ENCODE measurements around the gene CTNNBIP1. TPM values are rescaled to one million over a fixed set of nuclear protein-coding genes. Genes with fewer than 3 reads are reported as not detected.

CTNNBIP1 gene
- total RNA-seq, 2 experiments from 2014 or later: 15.8 to 17.0 TPM

DNA sequence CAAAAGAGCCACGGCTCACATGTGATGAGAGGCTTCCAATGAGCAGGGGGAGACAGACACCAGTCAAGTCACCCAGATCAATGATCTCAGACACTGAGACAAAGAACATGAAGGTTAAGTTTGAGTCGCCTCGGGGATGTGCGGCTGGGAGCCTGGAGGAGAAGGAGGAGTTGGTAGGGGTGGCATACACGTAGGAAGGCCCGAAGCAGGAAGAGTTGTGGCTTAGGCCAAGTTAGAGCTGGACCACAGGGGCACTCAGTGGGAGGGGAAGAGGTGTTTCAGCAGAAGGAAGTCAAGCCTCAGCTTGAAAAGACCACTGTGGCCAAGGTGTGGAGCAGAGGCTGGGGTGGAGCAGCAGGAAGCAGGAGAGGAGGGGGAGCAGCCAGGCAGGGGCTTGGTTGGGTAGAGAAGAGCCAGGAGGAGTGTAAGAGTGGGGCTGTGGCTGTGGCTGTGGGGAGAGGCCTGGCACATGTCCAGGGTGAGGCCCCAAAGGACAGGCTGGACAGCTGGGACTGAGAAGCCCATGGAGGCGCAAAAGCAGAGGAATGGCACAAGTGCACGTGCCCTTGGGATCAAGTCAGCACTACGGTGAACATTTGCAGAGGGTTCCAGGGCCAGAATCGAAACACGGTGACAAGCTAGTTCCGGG, 27.6 kb downstream of the CTNNBIP1 start:
- DNase-seq: peak; percentile 55
- H3K27ac Mint-ChIP-seq: peak overlapping the region; percentile 95
- no peaks in the 10 kb centered on the region for H3K9me3 Mint-ChIP-seq
- no peaks in the 10 kb centered on the region for H3K27me3 Mint-ChIP-seq
- H3K4me3 Mint-ChIP-seq: peak overlapping the region; percentile 65
- POLR2A ChIA-PET: interaction anchor here (0.5 to 2.9 kb wide), 7 partner anchors 9 to 61 kb away, joined by 3 to 13 read pairs (median 3); partner anchors contain the start of genes LZIC and NMNAT1
- H3K36me3 Mint-ChIP-seq: no peaks in the 10 kb centered on the region
- ATAC-seq (ENCODE audit: low read depth): peak; percentile 78
- H3K4me1 Mint-ChIP-seq: peaks cover 27% of the 10 kb centered on the region

DNA sequence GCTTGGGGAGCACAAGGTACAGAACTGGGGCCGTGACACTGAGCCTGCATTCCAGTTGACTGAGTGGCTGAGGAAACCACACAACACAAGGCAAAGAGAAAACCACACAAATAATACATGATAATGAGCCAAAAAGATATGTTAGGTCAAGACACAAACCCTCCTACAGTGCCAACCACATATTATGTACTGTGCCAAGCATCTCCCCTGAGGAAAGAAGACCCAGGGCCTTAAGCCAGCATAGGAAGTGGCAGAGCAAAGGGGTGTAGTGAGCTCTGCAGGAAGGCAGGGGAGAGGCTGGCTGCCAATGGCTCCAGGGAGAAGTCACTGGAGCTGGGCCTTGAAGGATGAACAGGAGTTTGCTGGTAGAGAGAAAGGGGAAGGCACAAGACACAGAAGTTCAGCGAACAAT, 28.2 kb downstream of the CTNNBIP1 start:
- Mint-ChIP-seq H3K27ac (peak overlapping the region; percentile 95), H3K9me3 (no peaks in the 10 kb centered on the region), H3K4me1 (peaks cover 28% of the 10 kb centered on the region), H3K4me3 (peak overlapping the region; percentile 65), H3K36me3 (no peaks in the 10 kb centered on the region), H3K27me3 (no peaks in the 10 kb centered on the region)
- POLR2A ChIA-PET: interaction anchor here (0.5 to 2.9 kb wide), 8 partner anchors 8 to 61 kb away, joined by 3 to 13 read pairs (median 4); partner anchors contain the start of genes LZIC and NMNAT1
- ATAC-seq (ENCODE audit: low read depth) (peak; percentile 55), DNase-seq (no peak)

DNA sequence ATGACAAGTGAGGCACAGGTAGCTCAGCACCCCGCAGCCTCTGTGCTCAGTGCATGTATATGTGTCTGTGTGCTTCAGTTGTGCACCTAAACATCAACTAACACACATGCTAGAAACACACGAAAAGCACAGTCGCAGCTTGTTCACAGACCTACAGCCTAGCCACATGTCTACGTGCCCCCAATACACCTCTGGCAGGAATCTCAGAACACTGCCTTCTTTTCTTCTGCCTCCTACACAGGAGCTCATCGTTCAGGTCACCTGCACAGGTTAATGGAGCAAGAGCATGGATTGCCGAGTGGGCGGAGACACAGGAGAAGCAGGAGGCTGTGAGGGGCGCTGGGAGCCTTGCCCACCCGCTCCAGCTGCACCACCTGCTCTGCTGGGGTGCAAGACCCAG, 31.7 kb downstream of the CTNNBIP1 start:
- no peaks in the 10 kb centered on the region for H3K27me3 Mint-ChIP-seq
- H3K36me3 Mint-ChIP-seq: no peaks in the 10 kb centered on the region
- DNase-seq: no peak
- no peak overlapping the region for H3K4me3 Mint-ChIP-seq
- ATAC-seq (ENCODE audit: low read depth): no peak
- H3K4me1 Mint-ChIP-seq: peaks cover 30% of the 10 kb centered on the region
- POLR2A ChIA-PET: interaction anchor here (0.5 to 2.1 kb wide), 2 partner anchors 64 to 189 kb away, joined by 5 to 6 read pairs; no protein-coding TSS in a partner anchor
- H3K27ac Mint-ChIP-seq: no peak overlapping the region
- no peaks in the 10 kb centered on the region for H3K9me3 Mint-ChIP-seq

DNA sequence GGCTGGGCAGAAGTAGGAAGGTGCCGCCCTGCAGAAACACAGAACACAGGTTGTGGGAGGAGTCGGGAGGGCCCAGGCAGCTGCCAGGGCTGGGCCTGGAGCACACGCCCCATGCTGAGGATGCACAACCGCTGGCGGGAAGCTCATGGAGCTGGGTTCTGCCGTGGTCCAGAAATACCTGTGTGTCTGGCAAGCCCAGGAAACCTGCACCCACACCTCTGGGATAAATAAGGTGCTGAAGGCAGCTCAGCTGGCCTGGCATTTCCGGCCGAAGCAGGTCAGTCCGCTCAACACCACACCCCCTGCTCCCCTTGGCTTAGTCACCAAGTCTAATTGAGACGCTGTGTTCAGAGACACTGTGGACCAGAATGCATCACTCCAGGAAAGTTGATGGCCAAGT, 32.1 kb downstream of the CTNNBIP1 start:
- no peaks in the 10 kb centered on the region for H3K36me3 Mint-ChIP-seq
- POLR2A ChIA-PET: interaction anchor here (0.5 to 2.1 kb wide), 2 partner anchors 64 to 190 kb away, joined by 5 to 6 read pairs; no protein-coding TSS in a partner anchor
- no peaks in the 10 kb centered on the region for H3K9me3 Mint-ChIP-seq
- no peak for DNase-seq
- H3K27ac Mint-ChIP-seq: no peak overlapping the region
- H3K4me1 Mint-ChIP-seq: peaks cover 27% of the 10 kb centered on the region
- no peaks in the 10 kb centered on the region for H3K27me3 Mint-ChIP-seq
- H3K4me3 Mint-ChIP-seq: no peak overlapping the region
- no peak for ATAC-seq (ENCODE audit: low read depth)

DNA sequence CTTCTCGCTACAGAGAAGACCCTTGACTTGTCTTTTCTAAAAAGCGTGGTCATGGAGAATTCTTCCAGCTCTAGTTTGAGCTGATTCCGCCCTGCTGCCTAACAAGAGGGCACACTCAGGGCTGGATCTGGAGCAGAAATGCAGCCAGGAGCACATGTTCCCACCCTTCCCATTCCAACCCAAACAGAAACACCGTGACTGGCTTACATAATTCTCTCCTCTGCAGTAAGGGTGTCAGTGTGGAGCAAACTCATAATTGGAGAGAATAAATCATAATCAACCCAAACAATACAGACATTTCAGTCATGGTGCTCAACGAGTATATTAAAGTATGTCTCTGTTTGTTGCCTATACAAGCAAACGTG, 34.5 kb downstream of the CTNNBIP1 start:
- POLR2A ChIA-PET: no interaction called here
- DNase-seq (no peak), ATAC-seq (ENCODE audit: low read depth) (no peak)
- Mint-ChIP-seq H3K4me1 (peaks cover 12% of the 10 kb centered on the region), H3K4me3 (no peak overlapping the region), H3K27me3 (no peaks in the 10 kb centered on the region), H3K9me3 (no peaks in the 10 kb centered on the region), H3K27ac (no peak overlapping the region), H3K36me3 (no peaks in the 10 kb centered on the region)

DNA sequence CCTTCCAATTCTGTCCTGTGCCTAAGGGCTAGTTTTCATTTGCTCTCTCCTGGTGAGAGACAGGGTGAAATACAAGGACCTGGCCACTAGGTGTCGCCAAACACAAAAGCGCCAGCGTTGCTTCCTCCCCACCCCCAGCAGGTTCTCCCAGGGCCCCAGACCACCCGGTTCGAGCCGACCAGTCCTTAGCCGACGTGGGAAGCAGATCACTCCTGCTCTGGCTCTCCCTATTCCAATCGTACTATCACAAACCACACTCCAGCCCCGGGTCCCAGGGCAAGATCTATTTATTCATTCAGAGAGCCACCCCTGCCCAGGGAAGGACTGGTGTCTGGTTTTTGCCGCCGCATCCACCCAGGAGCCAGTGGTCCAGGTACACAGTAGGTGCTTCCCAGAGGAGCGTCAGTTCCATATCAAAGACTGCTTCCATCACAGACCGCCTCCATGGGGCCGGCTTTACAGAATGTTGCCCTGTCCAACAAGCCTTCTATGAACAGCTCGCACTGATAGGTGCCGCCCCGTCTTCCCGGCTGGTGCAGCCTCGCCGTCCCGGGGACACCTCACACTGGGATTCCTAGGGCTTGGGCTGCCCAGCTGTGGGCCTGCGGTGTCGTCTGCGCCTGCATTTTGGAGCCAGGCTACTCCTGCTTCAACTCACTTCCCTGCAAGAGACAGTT, 35.0 kb downstream of the CTNNBIP1 start:
- ATAC-seq (ENCODE audit: low read depth) (peak; percentile 86), DNase-seq (peak; percentile 72)
- Mint-ChIP-seq H3K36me3 (no peaks in the 10 kb centered on the region), H3K4me1 (peaks cover 14% of the 10 kb centered on the region), H3K27ac (no peak overlapping the region), H3K27me3 (no peaks in the 10 kb centered on the region), H3K9me3 (no peaks in the 10 kb centered on the region), H3K4me3 (peak overlapping the region; percentile 44)
- POLR2A ChIA-PET: interaction anchor here (1.4 kb wide), 1 partner anchor 68 kb away, joined by 3 read pairs; the partner anchor contains the start of gene NMNAT1

DNA sequence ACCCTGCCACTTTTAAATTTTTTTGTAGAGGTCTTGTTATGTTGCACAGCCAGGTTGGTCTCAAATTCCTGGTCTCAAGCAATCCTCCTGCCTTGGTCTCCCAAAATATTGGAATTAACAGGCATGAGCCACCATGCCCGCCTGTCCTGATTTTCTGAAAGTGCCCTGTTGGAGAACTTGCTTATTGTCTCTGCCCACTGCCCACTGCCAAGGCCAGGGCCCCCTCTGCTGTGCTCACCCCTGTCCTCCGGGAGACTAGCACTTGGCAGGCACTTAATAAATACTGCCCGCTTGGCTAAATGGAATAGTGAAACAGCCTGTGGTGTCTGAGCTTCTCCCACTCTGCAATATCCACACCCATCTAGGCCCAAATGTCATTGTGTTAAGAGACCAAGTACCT, 35.7 kb downstream of the CTNNBIP1 start:
- POLR2A ChIA-PET: interaction anchor here (1.4 kb wide), 1 partner anchor 69 kb away, joined by 3 read pairs; the partner anchor contains the start of gene NMNAT1
- Mint-ChIP-seq H3K4me3 (no peak overlapping the region), H3K9me3 (no peaks in the 10 kb centered on the region), H3K27me3 (no peaks in the 10 kb centered on the region), H3K4me1 (peaks cover 14% of the 10 kb centered on the region), H3K36me3 (no peaks in the 10 kb centered on the region), H3K27ac (no peak overlapping the region)
- DNase-seq (no peak), ATAC-seq (ENCODE audit: low read depth) (no peak)

DNA sequence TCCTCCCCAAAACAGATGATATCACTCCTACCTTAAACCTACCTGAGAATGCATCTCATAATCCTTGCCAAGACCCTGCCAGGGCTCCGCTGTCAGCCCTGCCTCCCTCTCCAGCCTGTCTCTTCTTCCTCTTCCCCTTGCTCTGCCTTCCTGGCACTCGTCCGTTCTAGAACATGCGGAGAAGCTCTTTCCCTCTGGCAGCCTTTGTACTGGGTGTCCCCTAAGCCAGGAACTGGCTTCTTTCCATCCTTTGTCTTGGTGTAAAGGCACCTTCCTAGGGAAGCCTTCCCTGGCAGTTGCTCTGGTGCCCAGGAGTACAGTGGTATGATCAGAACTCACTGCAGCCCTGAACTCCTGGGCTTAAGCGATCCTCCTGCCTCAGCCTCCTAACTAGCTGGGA, 36.1 kb downstream of the CTNNBIP1 start:
- no peaks in the 10 kb centered on the region for H3K27me3 Mint-ChIP-seq
- ATAC-seq (ENCODE audit: low read depth): no peak
- H3K4me1 Mint-ChIP-seq: peaks cover 14% of the 10 kb centered on the region
- POLR2A ChIA-PET: interaction anchor here (1.2 to 1.4 kb wide), 3 partner anchors 8 to 70 kb away, joined by 3 read pairs; partner anchors contain the start of gene NMNAT1
- H3K4me3 Mint-ChIP-seq: no peak overlapping the region
- DNase-seq: no peak
- H3K27ac Mint-ChIP-seq: no peak overlapping the region
- no peaks in the 10 kb centered on the region for H3K9me3 Mint-ChIP-seq
- H3K36me3 Mint-ChIP-seq: no peaks in the 10 kb centered on the region

DNA sequence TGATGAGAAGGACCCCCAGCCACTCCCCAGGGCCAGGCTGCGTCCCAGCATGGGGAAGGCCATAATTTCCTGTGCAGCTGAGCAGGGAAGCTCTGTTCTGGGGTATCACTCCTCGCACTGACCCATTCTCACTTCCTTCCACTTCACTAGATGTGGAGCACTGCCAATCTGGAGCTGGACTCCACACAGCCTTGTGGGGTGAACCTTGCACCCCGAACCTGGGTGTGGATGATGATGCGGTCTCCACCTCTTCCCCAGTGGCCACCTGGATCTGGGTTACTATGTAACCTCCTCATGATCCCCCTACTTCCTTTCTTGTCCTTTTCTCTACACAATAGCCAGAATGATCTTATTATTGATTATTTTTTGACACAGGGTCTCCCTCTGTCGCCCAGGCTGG, 36.7 kb downstream of the CTNNBIP1 start:
- Mint-ChIP-seq H3K4me1 (peaks cover 14% of the 10 kb centered on the region), H3K9me3 (no peaks in the 10 kb centered on the region), H3K36me3 (no peaks in the 10 kb centered on the region), H3K27me3 (no peaks in the 10 kb centered on the region), H3K27ac (no peak overlapping the region), H3K4me3 (no peak overlapping the region)
- POLR2A ChIA-PET: interaction anchor here (0.6 to 1.3 kb wide), 3 partner anchors 9 to 229 kb away, joined by 3 read pairs; no protein-coding TSS in a partner anchor
- ATAC-seq (ENCODE audit: low read depth) (no peak), DNase-seq (no peak)

DNA sequence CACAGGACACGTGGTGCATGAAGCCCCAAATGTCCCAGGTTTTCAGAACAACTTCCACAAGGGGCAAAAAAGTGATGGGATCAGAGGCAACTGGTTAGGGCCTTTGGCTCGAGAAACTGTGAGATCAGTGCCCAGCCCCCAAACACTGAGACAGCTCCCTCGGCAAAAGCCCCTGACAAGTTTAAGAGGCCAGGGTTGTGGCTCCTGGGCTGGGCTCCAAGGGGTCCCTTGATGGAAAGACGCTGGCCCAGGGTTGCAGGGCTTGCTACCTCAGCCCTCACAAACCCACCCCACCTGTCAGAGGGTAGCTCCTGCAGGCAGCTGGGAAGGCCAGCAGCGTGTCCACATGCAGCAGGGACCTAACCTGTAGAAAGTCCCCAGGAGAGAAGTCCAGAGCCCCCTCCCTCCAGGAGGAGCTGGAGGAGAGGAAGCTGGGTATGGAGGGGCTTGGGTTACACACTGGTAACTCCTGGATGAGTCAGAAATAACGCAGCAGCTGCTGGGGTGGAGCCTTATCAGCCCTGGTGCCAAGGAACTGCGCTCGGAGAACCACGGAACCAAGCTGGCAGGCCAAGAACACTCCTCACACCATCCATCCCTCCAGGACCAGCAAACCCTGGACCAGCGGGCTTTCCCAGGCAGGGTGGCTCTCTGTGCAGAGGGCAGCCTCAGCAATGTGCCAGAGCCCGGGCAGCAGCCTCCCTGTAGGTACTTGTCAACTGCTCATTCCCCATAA, 37.5 kb downstream of the CTNNBIP1 start:
- Mint-ChIP-seq H3K36me3 (no peaks in the 10 kb centered on the region), H3K4me1 (peaks cover 14% of the 10 kb centered on the region), H3K27me3 (no peaks in the 10 kb centered on the region), H3K9me3 (no peaks in the 10 kb centered on the region), H3K27ac (no peak overlapping the region), H3K4me3 (no peak overlapping the region)
- DNase-seq (no peak), ATAC-seq (ENCODE audit: low read depth) (no peak)
- POLR2A ChIA-PET: interaction anchor here (0.6 to 1.3 kb wide), 5 partner anchors 9 to 1463 kb away, joined by 3 to 5 read pairs (median 3); partner anchors contain the start of gene CENPS

DNA sequence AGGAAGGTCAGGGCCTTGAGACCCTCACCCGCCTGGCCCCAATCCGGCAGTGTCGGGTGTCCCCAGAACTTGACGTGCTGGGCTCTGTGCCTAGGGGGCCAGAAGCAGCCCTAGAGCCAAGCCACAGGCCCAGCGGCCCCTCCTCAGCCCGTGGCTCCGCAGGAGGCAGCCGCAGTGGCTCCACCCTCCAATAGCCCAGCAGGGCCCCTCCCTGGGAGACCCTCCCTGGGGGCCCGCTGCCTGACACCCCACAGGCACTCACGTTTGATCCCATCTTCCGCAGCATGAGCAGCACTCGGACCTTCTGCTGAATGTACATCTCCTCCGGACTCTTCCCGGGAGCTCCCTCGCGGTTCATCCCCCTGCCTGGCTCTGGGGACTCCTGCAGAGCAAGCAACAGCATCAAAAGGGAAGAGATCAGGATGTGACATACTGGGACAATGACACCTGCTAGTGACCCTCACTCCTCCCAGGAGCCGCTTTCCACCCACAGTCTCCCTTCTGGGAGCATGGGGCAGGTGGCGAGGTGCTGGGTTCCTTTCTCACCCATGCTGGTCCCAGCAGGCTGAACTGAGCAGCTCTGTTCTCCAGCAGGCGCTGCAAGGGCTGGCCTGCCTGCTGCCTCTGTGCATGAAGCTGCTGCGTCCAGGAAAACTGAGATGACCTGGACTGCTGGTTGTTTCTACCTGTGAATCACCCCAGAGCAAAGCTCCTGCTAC, 38.2 kb downstream of the CTNNBIP1 start:
- no peaks in the 10 kb centered on the region for H3K36me3 Mint-ChIP-seq
- H3K4me1 Mint-ChIP-seq: peaks cover 14% of the 10 kb centered on the region
- H3K27ac Mint-ChIP-seq: no peak overlapping the region
- DNase-seq (no peak), ATAC-seq (ENCODE audit: low read depth) (no peak)
- H3K27me3 Mint-ChIP-seq: no peaks in the 10 kb centered on the region
- POLR2A ChIA-PET: interaction anchor here (0.6 kb wide), 1 partner anchor 1462 kb away, joined by 5 read pairs; no protein-coding TSS in a partner anchor
- no peak overlapping the region for H3K4me3 Mint-ChIP-seq
- H3K9me3 Mint-ChIP-seq: no peaks in the 10 kb centered on the region

DNA sequence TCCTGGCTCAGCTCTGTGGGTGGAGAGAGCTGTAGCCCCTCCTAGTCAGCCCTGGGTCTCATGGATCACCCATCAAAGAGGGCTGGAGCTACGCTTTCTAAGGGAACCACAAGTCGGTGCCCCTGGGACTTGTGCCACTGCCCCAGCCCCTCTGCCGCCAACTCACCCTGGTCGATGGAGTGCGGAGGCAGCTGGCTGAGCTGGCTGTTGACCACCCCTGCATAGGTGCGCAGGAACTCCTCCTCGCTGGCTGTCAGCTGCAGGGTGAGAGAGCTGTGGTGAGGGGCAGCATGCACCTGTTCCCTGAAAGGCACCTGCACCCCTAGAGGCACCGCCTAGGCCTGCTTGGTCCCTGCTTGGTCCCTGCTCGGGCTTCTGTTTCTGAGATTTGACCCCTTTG, 39.0 kb downstream of the CTNNBIP1 start:
- no peak overlapping the region for H3K27ac Mint-ChIP-seq
- no peaks in the 10 kb centered on the region for H3K27me3 Mint-ChIP-seq
- H3K36me3 Mint-ChIP-seq: no peaks in the 10 kb centered on the region
- POLR2A ChIA-PET: no interaction called here
- no peak for ATAC-seq (ENCODE audit: low read depth)
- H3K4me3 Mint-ChIP-seq: no peak overlapping the region
- peaks cover 12% of the 10 kb centered on the region for H3K4me1 Mint-ChIP-seq
- no peak for DNase-seq
- no peaks in the 10 kb centered on the region for H3K9me3 Mint-ChIP-seq

DNA sequence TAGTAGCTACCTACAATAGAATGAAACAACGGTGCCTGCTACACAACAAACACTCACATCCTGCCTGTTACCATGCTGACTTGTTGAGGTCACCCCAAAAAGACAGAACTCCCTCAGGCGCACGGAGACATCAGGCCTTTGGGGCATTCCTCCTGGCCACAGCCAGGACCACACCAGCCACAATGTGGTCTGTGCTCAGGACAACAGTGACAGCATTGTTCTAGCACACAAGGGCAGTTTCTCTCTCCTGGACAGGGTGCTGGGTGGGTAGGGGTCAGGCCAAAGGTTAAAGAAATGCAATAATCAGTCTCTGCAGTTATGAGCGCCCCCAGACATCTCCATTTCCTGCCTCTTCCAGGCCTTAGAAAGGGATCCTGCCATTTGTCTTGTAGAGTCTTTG, 39.5 kb downstream of the CTNNBIP1 start:
- Mint-ChIP-seq H3K4me1 (peaks cover 12% of the 10 kb centered on the region), H3K4me3 (no peak overlapping the region), H3K27ac (no peak overlapping the region), H3K9me3 (no peaks in the 10 kb centered on the region), H3K36me3 (no peaks in the 10 kb centered on the region), H3K27me3 (no peaks in the 10 kb centered on the region)
- POLR2A ChIA-PET: no interaction called here
- DNase-seq (no peak), ATAC-seq (ENCODE audit: low read depth) (no peak)

All from activated naive CD8-positive, alpha-beta T cell treated with anti-CD3 and anti-CD28 coated beads, Interleukin-2, amount 10 ng/mL, durations not matched to agents 7 days and 5 days (primary cell).